Testis (tissue), 2 donors: ENCODE results near the gene KLHL29.

Experiments
- POLR2A ChIP-seq: fragments of 450-650 bp; IDR thresholded peaks from one replicate; pipeline ENCODE4 v1.6.1; 2017; ENCODE audit warnings: antibody characterized with exemption, mild to moderate bottlenecking, moderate library complexity
- TF ChIP-seq, protein P1 (sequence below), 3 experiments: fragments of 450-650 bp in 2 of 3; fragments of 200-600 bp in 1 of 3; sonication (generic) in 1 of 3; IDR thresholded peaks; one replicate each; pipeline ENCODE4 v1.5.1; 2016 to 2019; ENCODE audit warnings: antibody characterized with exemption in 3 of 3, mild to moderate bottlenecking in 2 of 3, moderate library complexity in 1 of 3

DNA sequence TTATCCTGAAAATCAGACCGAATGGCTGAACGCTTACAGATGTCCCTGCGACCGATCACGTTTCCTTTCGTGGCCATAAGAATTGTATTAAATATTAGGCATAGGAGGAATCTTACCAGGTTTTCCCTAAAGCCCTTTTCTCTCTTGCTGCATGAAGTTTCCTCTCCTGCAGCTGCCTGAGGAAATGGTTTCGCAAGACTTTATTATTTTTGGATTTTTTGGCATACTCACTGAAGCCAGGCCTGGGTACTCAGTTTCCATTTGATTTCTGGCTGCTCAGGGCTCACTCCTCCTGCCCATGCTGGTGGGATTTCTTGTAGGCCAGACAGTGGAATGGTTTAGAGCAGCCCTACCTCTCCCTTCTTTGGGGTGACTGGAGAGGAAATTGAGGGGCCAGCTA is 114.0 kb downstream of the KLHL29 start:
- TF ChIP-seq, protein P1, sequence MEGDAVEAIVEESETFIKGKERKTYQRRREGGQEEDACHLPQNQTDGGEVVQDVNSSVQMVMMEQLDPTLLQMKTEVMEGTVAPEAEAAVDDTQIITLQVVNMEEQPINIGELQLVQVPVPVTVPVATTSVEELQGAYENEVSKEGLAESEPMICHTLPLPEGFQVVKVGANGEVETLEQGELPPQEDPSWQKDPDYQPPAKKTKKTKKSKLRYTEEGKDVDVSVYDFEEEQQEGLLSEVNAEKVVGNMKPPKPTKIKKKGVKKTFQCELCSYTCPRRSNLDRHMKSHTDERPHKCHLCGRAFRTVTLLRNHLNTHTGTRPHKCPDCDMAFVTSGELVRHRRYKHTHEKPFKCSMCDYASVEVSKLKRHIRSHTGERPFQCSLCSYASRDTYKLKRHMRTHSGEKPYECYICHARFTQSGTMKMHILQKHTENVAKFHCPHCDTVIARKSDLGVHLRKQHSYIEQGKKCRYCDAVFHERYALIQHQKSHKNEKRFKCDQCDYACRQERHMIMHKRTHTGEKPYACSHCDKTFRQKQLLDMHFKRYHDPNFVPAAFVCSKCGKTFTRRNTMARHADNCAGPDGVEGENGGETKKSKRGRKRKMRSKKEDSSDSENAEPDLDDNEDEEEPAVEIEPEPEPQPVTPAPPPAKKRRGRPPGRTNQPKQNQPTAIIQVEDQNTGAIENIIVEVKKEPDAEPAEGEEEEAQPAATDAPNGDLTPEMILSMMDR (IDR thresholded peaks at IDR 0.05): no peak
- no peak for TF ChIP-seq POLR2A
